Stimulated activated CD4-positive, alpha-beta T cell treated with anti-CD3 and anti-CD28 coated beads, Interleukin-4, amount 100 ng/mL, for 1 hour (primary cell): ENCODE data around the gene SPNS3.

Source experiments
- DNase-seq: peaks from one replicate; pipeline ENCODE4 v3.0.0-alpha.2; 2020

Gene SPNS3, protein sequence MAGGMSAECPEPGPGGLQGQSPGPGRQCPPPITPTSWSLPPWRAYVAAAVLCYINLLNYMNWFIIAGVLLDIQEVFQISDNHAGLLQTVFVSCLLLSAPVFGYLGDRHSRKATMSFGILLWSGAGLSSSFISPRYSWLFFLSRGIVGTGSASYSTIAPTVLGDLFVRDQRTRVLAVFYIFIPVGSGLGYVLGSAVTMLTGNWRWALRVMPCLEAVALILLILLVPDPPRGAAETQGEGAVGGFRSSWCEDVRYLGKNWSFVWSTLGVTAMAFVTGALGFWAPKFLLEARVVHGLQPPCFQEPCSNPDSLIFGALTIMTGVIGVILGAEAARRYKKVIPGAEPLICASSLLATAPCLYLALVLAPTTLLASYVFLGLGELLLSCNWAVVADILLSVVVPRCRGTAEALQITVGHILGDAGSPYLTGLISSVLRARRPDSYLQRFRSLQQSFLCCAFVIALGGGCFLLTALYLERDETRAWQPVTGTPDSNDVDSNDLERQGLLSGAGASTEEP

DNA sequence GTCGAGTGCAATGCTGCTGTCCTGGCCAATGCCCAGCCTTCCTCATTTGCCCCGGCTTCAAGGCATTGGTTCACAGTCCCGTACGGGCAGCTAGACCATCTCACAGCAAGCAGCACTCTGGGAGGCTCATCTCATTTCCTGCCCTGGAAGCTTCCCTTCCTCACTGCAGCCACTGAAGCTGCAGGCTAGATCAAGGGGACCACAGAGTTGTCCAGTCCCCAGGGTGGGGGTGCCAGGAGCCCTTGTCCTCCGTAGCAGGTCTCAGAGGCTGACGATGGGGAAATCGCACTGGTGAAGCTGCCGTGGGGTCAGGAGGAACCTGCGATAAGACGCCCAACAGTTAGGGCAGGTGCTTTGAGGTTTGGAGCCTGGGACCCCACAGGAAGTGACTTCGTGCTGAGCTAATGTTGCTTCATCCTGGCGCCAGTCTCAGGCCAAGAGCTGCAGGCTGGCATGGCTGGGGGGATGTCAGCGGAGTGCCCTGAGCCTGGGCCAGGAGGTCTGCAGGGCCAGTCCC lies at the start of gene SPNS3:
Gene SPNS3, plus strand, starts transcription at position 426 of the 517 bp plus-strand sequence. Its CDS starts 28 bp downstream, at position 454.
- peak; percentile 20 for DNase-seq

DNA sequence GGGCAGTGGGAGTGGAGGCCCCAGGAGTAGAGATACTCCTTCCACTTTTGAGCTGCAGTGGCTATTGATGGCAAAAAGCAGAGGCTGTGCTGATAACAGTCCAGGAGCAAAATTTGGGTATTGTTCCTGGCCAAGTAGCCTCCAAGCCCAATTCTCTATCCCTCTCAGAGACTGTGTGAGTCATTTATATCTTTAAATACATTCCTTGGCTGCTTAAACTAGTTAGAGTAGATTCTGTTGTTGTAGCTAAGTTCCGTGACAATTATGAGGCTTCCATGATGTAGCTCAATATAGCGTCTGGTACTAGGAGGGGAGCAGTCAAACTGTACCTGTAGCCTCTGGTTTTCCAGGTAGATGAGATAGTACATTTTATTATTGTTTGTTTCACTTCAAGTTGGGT lies 47.3 kb upstream of the SPNS3 start:
- DNase-seq = no peak

DNA sequence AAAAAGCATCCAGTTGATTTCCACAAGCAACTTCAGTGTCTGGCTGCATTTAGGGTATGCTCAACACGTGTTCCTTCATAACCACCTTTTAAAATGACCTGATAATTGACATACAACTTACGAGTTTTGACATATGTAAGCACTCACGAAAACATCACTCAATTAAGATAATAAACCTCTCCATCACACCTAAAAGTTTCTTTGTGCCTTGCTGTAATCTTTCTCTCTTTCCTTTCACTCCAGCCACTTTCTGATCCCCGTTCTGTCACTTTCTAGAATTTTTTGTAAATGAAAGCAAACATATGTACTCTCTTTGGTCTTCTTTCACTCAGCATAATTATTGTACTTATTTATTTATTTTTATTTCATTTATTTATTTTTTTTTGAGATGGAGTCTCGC lies 46.6 kb upstream of the SPNS3 start:
- no peak for DNase-seq

DNA sequence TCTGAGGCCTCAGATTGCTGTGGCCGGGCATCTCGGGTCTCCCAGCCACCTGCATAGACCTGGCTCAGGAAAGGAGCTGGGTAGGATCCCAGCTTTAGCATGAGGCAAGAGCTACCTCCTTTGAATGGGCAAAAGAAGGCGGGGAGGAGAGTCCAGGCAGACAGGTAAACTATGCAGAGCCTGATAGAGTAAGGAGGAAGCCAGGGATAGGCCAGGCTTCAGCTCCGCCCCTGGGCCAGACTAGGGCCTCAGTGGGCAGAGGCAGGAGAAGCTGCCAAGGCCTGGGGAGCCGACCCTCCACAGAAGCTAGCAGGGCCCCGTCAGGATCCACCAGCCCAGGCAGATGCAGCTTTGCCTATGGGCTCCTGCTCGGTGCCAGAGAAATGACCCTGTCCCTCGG lies 44.7 kb upstream of the SPNS3 start:
- DNase-seq = no peak

DNA sequence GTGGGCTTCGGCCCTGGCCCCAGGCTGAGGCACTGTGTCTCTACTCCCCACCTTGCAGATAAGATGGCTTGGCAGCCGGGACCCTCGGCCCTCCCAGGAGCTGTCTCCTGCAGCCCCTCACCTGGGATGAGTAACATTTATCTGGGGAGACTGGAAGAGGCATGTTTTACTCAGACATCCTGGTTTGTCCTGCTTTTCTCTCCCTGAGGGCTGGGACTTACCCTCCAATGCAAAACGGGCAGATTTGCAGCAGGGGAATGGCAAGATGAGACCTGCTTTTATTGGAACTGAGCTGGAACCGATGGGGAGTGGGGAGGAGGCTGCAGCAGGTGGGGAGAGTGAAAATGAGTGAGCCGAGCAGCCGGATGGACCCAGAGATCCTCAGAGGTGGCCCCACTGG lies 39.9 kb upstream of the SPNS3 start:
- DNase-seq = no peak

DNA sequence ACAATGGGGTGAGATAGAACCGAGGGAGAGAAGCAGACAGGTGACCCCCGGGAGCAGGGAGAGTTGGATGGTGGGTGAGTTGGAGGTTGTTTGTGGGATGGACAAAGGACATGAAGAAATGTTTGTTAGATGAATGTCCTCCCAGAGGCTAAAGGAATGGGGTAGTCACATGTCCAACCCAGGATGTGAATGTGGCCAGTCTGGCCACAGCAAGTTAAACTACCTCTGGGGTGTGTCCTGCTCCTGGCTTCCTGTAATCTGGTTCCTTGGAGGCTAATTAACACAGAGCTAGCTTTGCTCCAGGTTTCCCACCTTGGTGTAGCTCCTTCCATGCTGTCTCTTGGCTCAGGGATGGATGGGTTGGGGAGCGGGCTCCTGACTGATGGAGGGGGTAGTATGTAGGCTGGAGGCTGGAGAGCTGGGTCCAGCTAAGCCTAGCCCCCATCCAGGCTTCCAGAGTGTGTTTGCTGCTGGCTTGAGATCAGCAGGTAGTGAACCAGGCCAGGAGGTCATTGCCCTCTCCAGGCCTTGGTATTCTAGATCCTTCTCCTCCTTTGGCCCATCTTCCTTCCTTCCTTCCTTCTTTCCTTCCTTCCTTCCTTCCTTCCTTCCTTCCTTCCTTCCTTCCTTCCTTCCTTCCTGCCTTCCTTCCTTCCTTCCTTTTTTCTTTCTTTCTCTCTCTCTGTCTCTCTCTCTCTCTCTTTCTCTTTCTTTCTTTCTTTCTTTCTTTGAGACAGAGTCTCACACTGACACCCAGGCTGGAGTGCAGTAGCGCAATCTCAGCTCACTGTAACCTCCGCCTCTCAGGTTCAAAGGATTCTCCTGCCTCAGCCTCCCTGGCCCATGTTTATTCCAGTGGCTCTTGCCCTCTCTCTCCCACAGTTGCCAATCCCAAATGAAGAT lies 39.3 kb upstream of the SPNS3 start:
- no peak for DNase-seq

DNA sequence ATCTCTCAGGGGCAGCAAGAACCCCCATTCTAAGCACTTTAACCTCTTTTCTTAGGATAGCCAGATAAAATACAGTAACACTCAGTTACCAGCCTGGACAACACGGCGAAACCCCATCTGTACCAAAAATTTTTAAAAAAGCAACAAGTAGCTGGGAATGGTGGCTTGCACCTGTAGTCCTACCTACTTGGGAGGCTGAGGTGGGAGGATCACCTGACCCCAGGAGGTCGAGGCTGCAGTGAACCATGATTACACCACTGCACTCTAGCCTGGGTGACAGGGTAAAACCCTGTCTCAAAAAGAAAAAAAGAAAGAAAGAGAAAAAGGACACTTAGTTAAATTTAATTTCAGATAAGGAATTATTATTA lies 38.6 kb upstream of the SPNS3 start:
- no peak for DNase-seq

DNA sequence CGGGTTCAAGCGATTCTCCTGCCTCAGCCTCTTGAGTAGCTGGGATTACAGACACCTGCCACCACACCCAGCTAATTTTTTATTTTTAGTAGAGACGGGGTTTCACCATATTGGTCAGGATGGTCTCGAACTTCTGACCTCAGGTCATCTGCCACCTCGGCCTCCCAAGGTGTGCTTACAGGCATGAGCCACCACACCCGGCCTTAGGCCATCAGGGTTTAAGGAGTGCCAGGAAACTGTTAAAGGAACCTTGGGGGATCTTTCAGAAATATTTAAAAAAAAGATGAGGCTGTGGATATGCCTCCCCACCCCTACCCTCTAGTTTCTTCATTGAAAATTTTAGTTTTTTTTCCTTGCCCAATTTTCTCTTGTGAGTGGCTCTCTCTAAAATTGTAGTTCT lies 35.9 kb upstream of the SPNS3 start:
- no peak for DNase-seq

DNA sequence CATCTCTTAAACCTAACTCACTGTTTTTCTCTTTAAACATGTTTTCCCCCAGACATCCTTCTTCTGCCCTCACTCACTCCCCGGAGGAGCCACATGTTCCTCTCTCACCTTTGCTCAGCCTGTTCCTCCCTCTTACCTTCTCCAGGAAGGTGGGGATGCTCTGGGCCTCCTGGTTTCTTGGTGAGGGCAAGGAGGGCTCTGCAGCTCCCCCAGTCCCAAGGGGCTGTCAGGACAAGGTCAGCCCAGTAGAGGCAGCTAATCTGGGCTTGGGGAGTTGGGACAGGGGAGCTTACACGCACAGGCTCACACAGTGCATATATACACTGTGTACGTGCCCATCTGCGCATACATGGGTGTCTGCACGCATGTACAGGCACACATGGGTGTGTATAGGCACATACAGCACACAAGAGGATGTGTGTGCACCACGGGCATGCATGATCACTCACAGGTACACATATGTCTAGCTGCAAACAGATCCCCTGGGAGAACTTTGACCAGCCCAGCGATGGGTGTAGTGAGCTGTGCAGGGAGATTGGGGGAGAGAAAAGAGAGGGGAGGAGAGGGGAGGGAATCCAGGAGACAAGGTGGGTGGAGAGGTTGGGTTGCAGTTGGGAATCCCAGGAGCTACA lies 28.6 kb upstream of the SPNS3 start:
- no peak for DNase-seq

DNA sequence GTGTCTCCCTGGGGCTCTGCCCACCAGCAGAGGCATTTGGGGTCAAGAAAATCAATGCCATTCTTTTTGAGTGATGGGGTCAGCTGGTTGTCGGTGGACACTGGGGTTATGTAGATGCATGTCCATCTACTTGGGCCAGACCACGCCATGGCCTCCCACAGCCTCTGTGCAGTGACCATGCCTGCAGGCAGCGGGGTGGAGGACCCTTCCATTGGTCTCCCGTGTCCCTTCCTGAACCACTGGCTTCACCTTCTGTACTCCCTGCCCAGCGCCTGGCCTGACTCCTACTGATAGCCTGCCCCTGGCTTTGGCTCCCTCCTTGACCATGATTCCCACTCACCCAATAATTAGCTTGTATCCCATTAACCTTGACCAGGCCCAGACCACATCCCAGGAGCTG lies 28.0 kb upstream of the SPNS3 start:
- DNase-seq = no peak

DNA sequence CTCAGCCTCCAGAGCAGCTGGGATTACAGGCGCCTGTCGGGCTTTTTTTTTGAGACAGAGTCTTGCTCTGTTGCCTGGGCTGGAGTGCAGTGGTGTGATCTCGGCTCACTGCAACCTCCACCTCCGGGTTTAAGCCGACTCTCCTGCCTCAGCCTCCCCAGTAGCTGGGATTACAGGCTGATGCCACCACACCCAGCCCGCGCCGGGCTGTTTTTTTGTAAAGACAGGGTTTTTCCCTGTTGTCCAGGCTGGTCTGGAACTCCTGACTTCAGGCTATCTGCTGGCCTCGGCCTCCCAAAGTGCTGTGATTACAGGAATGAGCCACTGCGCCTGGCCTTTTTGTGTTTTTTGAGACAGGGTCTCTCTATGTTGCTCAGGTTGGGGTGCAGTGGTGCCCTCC lies 27.4 kb upstream of the SPNS3 start:
- DNase-seq = no peak

DNA sequence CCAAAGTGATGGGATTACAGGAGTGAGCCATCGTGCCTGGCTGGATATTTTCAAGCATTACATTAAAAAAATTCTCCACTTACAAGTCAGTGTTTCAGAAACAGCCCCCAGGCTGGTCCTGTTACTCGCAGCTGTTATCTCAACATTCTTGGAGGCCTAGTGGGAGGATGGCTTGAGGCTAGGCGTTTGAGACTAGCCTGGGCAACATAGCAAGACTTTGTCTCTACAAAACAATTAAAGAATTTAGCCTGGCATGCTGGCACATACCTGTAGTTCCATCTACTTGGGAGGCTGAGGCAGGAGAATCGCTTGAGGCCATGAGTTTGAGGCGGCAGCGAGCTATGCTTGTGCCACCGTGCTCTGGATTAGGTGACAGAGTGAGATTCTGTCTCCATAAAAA lies 26.5 kb upstream of the SPNS3 start:
- no peak for DNase-seq

DNA sequence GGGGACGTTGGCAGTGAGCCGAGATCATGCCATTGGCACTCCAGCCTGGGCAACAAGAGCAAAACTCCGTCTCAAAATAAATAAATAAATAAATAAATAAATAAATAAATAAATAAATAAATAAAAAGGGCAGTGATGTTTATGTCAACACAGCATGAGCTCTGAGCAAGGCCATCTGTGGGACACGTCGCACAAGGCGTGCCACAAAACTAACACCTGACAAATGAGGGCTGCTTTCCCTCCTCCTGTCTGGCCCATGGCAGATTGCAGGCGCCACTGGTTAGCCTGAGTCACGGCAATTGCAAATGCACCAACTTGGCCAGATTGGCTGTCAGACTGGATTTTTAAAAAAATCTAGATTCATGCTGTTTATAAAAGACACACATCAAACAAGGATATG lies 25.9 kb upstream of the SPNS3 start:
- DNase-seq = no peak

DNA sequence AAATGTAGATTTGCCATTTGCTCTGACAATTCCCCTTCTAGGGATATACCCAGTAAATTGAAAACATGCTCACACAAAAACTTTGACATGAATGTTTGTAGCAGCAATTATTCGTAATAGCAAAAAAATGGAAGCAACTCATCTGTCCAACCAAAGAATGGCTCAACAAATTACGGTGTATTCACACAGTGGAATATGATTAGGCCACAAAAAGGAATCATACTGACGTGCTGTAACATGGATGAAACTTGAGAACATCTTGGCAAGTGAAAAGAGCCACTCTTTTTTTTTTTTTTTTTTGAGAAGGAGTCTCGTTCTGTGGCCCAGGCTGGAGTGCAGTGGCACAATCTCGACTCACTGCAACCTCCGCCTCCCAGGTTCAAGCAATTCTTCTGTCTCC lies 24.1 kb upstream of the SPNS3 start:
- DNase-seq = no peak

DNA sequence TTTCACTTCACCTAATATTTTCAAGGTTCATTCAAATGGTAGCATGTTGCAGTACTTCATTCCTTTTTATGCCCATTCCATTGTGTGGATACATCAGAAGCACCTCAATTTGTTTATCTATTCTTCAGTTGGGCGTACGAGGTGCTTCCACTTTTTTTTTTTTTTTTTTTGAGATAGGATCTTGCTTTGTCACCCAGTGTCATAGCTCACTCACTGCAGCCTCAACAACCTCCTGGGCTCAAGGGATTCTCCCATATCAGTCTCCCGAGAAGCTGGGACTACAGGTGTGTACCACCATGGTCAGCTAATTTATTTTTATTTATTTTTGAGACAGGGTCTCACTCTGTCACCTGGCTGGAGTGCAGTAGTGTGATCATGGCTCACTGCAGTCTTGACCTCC lies 22.5 kb upstream of the SPNS3 start:
- no peak for DNase-seq

DNA sequence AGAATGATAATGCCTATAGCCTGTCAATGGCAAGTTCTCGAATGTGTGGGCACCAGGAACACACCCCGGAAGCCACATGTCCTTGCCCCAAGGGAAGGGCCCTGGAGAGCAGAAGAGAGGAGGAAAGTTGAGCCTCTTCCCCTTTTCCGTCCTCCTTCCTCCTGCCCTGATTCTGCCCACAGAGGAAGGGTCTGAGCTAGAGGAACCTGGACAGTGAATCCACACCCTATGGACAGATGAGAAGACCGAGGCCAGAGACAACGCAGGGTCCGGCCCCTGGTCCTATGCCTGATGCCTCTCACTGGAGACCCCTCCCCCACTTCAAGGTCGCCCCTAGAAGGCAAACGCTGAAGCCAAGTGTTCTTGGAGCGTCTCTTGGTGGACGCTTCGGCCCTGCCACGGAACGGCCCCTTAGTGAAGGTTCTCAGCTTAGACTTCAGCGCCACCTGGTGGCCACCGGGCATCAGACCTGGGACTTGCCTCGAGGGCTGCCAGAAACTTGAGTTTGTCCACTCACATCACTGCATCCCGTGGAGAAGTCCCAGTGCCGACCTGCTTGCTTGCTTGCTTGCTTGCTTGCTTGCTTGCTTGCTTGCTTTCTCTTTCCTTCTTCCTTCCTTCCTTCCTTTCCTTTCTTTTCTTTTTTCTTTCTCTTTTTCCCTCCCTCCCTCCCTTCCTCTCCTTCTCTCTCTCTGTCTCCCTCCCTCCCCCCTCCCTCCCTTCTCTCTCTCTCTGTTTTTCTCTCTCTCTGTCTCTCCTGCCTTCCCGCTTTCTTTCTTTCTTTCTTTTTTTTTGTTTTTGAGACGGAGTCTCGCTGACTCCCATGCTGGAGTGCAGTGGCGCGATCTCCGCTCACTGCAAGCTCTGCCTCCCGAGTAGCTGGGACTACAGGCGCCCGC lies 20.6 kb upstream of the SPNS3 start:
- DNase-seq = peak; percentile 92

DNA sequence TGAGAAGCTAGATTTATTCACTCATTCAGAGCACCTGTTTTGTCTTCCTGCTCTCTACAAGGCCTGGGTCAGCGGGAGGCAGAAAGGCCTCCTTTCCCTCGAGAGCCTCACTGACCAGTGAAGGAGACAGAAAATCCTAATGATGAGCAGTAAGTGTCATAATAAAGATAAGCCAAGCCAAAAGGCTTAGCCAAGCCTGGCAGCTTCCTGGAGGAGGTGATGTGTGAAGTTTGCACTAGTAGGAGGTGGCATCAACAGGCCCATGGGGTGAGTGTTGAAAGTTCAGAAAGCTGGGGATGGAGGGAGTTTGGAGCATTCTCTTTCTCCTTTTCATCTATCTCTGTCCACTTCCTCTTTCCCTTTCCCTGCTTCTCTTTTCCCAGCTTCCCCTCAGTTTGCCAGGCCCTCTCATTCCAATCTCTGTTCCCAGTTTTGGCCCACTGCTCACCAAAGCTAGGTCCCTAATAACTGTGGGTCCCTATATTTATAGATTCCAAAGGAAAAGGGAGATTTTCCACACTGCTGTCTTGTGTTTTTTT lies 16.5 kb upstream of the SPNS3 start:
- DNase-seq = no peak

DNA sequence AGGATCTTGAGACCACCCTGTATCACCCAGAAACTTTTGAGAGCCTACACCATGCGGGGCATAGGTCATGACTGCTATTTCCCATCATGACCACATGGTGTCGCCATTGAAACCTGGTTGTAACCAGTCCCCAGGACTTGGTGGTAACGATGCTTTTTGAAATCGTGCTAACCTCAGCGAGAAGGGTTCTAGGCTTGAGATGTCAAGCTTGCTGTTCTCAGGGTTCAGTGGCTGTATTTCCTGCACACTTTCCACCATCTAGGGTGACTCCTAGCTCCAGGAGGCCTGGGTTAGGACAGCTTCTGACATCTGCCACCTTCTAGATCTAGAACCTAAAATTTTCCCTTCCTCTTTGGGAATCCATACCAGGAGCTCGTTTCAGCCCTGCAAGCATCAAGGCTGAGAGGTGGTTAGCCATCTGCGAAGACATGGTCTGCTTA lies 13.0 kb upstream of the SPNS3 start:
- DNase-seq = peak; percentile 36

DNA sequence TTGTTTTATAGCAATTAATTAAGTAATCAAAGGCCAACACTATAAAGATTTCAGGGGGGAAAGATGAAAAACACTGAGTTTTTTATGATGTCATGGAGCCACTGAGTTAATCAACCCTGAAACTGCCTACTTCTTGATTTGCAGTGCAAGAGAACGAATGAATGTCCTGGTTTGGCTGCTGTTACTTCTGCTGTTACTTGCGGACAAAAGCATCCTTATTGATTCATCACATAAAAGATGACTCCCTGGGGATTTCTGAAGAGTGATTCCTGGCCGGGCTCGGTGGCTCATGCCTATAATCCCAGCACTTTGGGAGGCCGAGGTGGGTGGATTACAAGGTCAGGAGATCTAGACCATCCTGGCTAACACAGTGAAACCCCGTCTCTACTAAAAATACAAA lies 10.9 kb upstream of the SPNS3 start:
- no peak for DNase-seq

DNA sequence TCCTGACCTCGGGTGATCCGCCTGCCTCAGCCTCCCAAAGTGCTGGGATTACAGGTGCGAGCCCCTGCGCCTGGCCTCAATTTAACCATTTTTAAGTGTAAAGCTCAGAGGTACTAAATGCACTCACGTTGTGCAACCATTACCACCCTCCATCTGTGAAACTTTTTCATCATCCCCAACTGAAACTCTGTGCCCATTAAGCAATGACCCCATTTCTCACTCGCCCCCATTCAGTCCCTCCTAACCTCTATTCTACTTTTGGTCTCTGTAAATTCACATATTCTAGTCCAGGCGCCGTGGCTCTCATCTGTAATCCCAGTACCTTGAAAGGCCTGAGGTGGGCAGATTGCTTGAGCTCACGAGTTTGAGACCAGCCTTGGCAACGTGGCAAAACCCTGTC lies 8.3 kb upstream of the SPNS3 start:
- DNase-seq = no peak

DNA sequence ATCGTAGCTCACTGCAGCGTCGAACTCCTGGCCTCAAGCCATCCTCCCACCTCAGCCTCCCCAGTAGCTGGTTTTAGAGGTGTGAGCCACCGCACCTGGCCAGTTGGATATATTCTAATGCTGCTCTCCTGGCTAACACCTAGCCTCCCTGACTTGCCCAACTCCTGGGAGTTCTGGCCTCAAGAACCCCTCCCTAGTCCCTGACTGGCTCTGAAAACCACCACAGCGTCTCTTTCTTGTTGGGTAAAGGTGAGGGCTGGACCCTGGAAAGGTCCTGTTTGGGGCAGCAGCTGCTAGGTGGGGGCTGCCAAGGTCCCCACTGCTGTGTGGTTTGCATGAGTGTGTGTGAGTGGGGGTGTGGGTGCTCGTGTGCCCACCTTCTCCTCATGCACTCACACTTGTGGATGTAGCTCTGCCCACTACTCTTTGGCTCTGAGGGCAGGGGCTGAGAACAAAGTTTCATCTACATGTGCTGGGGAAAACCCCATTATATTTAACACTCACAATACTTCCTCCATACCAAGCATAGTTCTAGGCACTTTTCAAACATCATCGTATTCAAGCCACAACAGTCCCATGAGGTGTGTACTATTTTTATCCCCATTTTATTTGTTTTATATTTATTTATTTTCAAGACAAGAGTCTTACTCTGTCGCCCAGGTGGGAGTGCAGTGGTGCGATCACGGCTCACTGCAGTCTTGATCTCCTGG lies 7.1 kb upstream of the SPNS3 start:
- DNase-seq = no peak
